Measurements from ENCODE around the gene HCRTR2.

HCRTR2 gene

GRCh38 chr6:55182016-55182650 lies 7.8 kb downstream of the HCRTR2 start:
- no peak for TF ChIP-seq CTCF (conservative IDR thresholded peaks at IDR 0.05; ENCODE audit: low read depth, low read length)
- no peaks in the 10 kb centered on the region for H3K79me2 ChIP-seq (ENCODE audit: insufficient read depth, low read depth)
- H3K36me3 ChIP-seq (ENCODE audit: insufficient read depth), result no peaks in the 10 kb centered on the region
- H3K4me2 ChIP-seq, result no peak overlapping the region
- H3K9ac ChIP-seq, result no peak overlapping the region
- H3K4me3 ChIP-seq (IDR thresholded peaks at IDR 0.05; ENCODE audit: insufficient read depth, low read depth, low read length), result no peak overlapping the region
- no peaks in the 10 kb centered on the region for H3K4me1 ChIP-seq (ENCODE audit: low read depth, poor library complexity, severe bottlenecking)
- no peaks in the 10 kb centered on the region for H4K20me1 ChIP-seq (ENCODE audit: insufficient read depth)
- H3K27me3 ChIP-seq (ENCODE audit: insufficient read depth, low read depth), result no peaks in the 10 kb centered on the region
- H3K27ac ChIP-seq, result no peak overlapping the region
- no peak overlapping the region for H2AFZ ChIP-seq (ENCODE audit: low read depth)

GRCh38 chr6:55184782-55185530 lies 10.6 kb downstream of the HCRTR2 start:
- no peak overlapping the region for H3K4me3 ChIP-seq (IDR thresholded peaks at IDR 0.05; ENCODE audit: insufficient read depth, low read depth, low read length)
- H3K4me1 ChIP-seq (ENCODE audit: low read depth, poor library complexity, severe bottlenecking), result no peaks in the 10 kb centered on the region
- no peaks in the 10 kb centered on the region for H3K79me2 ChIP-seq (ENCODE audit: insufficient read depth, low read depth)
- no peak overlapping the region for H3K27ac ChIP-seq
- no peaks in the 10 kb centered on the region for H4K20me1 ChIP-seq (ENCODE audit: insufficient read depth)
- no peaks in the 10 kb centered on the region for H3K27me3 ChIP-seq (ENCODE audit: insufficient read depth, low read depth)
- no peak overlapping the region for H3K9ac ChIP-seq
- H3K36me3 ChIP-seq (ENCODE audit: insufficient read depth), result no peaks in the 10 kb centered on the region
- H3K4me2 ChIP-seq, result no peak overlapping the region
- no peak for TF ChIP-seq CTCF (conservative IDR thresholded peaks at IDR 0.05; ENCODE audit: low read depth, low read length)
- no peak overlapping the region for H2AFZ ChIP-seq (ENCODE audit: low read depth)

GRCh38 chr6:55198715-55199114 lies 24.4 kb downstream of the HCRTR2 start:
- Histone ChIP-seq H4K20me1 (ENCODE audit: insufficient read depth) (no peaks in the 10 kb centered on the region), H3K4me3 (IDR thresholded peaks at IDR 0.05; ENCODE audit: insufficient read depth, low read depth, low read length) (no peak overlapping the region), H3K36me3 (ENCODE audit: insufficient read depth) (no peaks in the 10 kb centered on the region), H2AFZ (ENCODE audit: low read depth) (no peak overlapping the region), H3K4me1 (ENCODE audit: low read depth, poor library complexity, severe bottlenecking) (peaks cover 7% of the 10 kb centered on the region), H3K4me2 (no peak overlapping the region), H3K79me2 (ENCODE audit: insufficient read depth, low read depth) (no peaks in the 10 kb centered on the region), H3K27me3 (ENCODE audit: insufficient read depth, low read depth) (no peaks in the 10 kb centered on the region), H3K27ac (no peak overlapping the region), H3K9ac (no peak overlapping the region)
- TF ChIP-seq CTCF (conservative IDR thresholded peaks at IDR 0.05; ENCODE audit: low read depth, low read length), result no peak

GRCh38 chr6:55199239-55199638 lies 24.9 kb downstream of the HCRTR2 start:
- Histone ChIP-seq H3K36me3 (ENCODE audit: insufficient read depth) (no peaks in the 10 kb centered on the region), H3K79me2 (ENCODE audit: insufficient read depth, low read depth) (no peaks in the 10 kb centered on the region), H3K27me3 (ENCODE audit: insufficient read depth, low read depth) (no peaks in the 10 kb centered on the region), H3K27ac (no peak overlapping the region), H3K4me1 (ENCODE audit: low read depth, poor library complexity, severe bottlenecking) (peaks cover 7% of the 10 kb centered on the region), H3K9ac (no peak overlapping the region), H2AFZ (ENCODE audit: low read depth) (no peak overlapping the region), H3K4me3 (IDR thresholded peaks at IDR 0.05; ENCODE audit: insufficient read depth, low read depth, low read length) (no peak overlapping the region), H4K20me1 (ENCODE audit: insufficient read depth) (no peaks in the 10 kb centered on the region), H3K4me2 (no peak overlapping the region)
- TF ChIP-seq CTCF (conservative IDR thresholded peaks at IDR 0.05; ENCODE audit: low read depth, low read length), result no peak

Measured in KMS-11 (cell line).